BJ (cell line): ENCODE data around the gene GPR52. TPM values are rescaled to one million over a fixed set of nuclear protein-coding genes. Genes with fewer than 3 reads are reported as not detected.

Experiments used
- CTCF ChIA-PET: fragments of 350-600 bp; formaldehyde crosslinking; extraction: SDS; loops from one replicate; lab custom pipeline; 2021; ENCODE audit warnings: antibody characterized with exemption, inconsistent platforms; lab: Yijun Ruan, JAX
- POLR2A ChIA-PET: fragments of 300-600 bp; sonication (Branson Sonifier 250); formaldehyde crosslinking; extraction: SDS; loops from one replicate; lab custom pipeline; 2021; ENCODE audit warnings: antibody characterized with exemption; lab: Charles Lee
- DNase-seq: peaks from one replicate; pipeline ENCODE4 v3.0.0-alpha.2; 2011; ENCODE audit warnings: low read depth
- H3K27me3 ChIP-seq: 2 replicates; pipeline ENCODE4 v1.6.0; 2011; ENCODE audit warnings: low read length; ENCODE audit not compliant: control insufficient read depth, insufficient read depth
- H3K36me3 ChIP-seq: 2 replicates; pipeline ENCODE4 v1.5.1; 2011; ENCODE audit warnings: low read length; ENCODE audit not compliant: control insufficient read depth, insufficient read depth
- H3K4me3 ChIP-seq: 2 replicates; pipeline ENCODE4 v1.5.1; 2011; ENCODE audit warnings: low read depth, mild to moderate bottlenecking, control low read depth, low read length
- CTCF ChIP-seq: IDR thresholded peaks from 2 replicates; pipeline ENCODE4 v1.5.1; 2011; ENCODE audit warnings: low read depth, mild to moderate bottlenecking, control low read depth, inconsistent platforms, low read length, moderate library complexity; ENCODE audit not compliant: insufficient read depth
- polyA minus RNA-seq: library from RNA; depleted of rRNA, polyadenylated mRNA; stranded (reverse); fragments of >200 nt; gene quantifications from 2 replicates; pipeline ENCODE4 v1.2.3, GENCODE V29; 2011; rRNA and poly(A)+ RNA removed
- polyA plus RNA-seq: library from polyadenylated mRNA; depleted of rRNA; stranded (reverse); fragments of >200 nt; gene quantifications from 2 replicates; pipeline ENCODE4 v1.2.3, GENCODE V29; 2011; rRNA removed

GPR52 gene
- polyA plus RNA-seq: 0.09 and 0.13 TPM in 2 replicates
- polyA minus RNA-seq: 4.0 and 4.1 TPM in 2 replicates

GRCh38 chr1:174447866-174448530, at the start of gene GPR52:
TSS of gene GPR52 (plus strand) at chr1:174447964. CDS start at chr1:174448112, 148 bp downstream.
- no peak within 1 kb of the TSS for H3K4me3 ChIP-seq
- no peaks in the 10 kb centered on the region for H3K36me3 ChIP-seq
- ChIA-PET POLR2A (no interaction called here), CTCF (no interaction called here)
- no peak for TF ChIP-seq CTCF
- no peak for DNase-seq
- H3K27me3 ChIP-seq: no peaks in the 10 kb centered on the region

- H3K27me3 ChIP-seq: no peaks in the 10 kb centered on the region
- ChIA-PET CTCF (no interaction called here), POLR2A (no interaction called here)
- no peak for DNase-seq
- H3K4me3 ChIP-seq: no peak overlapping the region
- no peaks in the 10 kb centered on the region for H3K36me3 ChIP-seq
- TF ChIP-seq CTCF: no peak
Observed at GRCh38 chr1:174398246-174398645, 49.5 kb upstream of the GPR52 start.

GRCh38 chr1:174399211-174399610, 48.6 kb upstream of the GPR52 start:
- no peaks in the 10 kb centered on the region for H3K27me3 ChIP-seq
- H3K4me3 ChIP-seq: no peak overlapping the region
- TF ChIP-seq CTCF: no peak
- DNase-seq: no peak
- no peaks in the 10 kb centered on the region for H3K36me3 ChIP-seq
- ChIA-PET CTCF (interaction anchor here (1.1 kb wide), 1 partner anchor 16 kb away, joined by 3 read pairs; no protein-coding TSS in a partner anchor), POLR2A (no interaction called here)

- no peak for DNase-seq
- ChIA-PET POLR2A (no interaction called here), CTCF (interaction anchor here (1.0 kb wide), 1 partner anchor 19 kb away, joined by 3 read pairs; no protein-coding TSS in a partner anchor)
- no peaks in the 10 kb centered on the region for H3K36me3 ChIP-seq
- no peak overlapping the region for H3K4me3 ChIP-seq
- no peaks in the 10 kb centered on the region for H3K27me3 ChIP-seq
- no peak for TF ChIP-seq CTCF
Observed at GRCh38 chr1:174401075-174401474, 46.7 kb upstream of the GPR52 start.

- TF ChIP-seq CTCF: no peak
- H3K4me3 ChIP-seq: no peak overlapping the region
- no peaks in the 10 kb centered on the region for H3K36me3 ChIP-seq
- no peak for DNase-seq
- ChIA-PET POLR2A (no interaction called here), CTCF (interaction anchor here (0.6 kb wide), 1 partner anchor 720 kb away, joined by 3 read pairs; no protein-coding TSS in a partner anchor)
- no peaks in the 10 kb centered on the region for H3K27me3 ChIP-seq
Observed at GRCh38 chr1:174405219-174405618, 42.5 kb upstream of the GPR52 start.
